Smooth muscle cell (in vitro differentiated cells): ENCODE results near the gene FYB2. TPM values are rescaled to one million over a fixed set of nuclear protein-coding genes. Genes with fewer than 3 reads are reported as not detected.

Experiments
- DNase-seq: peaks from one replicate; lab custom pipeline; 2025; ENCODE audit not compliant: unreplicated experiment; lab: John Stamatoyannopoulos, UW
- H2AFZ ChIP-seq: fragments of 200-600 bp; sonication (generic); 2 replicates; pipeline ENCODE4 v1.6.0; 2016; ENCODE audit warnings: antibody characterized with exemption, low read depth, mild to moderate bottlenecking
- H3F3A ChIP-seq: fragments of 200-600 bp; sonication (generic); 2 replicates; pipeline ENCODE4 v1.6.0; 2017; ENCODE audit warnings: antibody characterized with exemption, low read depth
- H3K27ac ChIP-seq: fragments of 200-600 bp; sonication (generic); 2 replicates; pipeline ENCODE4 v1.5.1; 2016; ENCODE audit warnings: low read depth, mild to moderate bottlenecking
- H3K27me3 ChIP-seq: fragments of 200-600 bp; sonication (generic); 2 replicates; pipeline ENCODE4 v1.6.1; 2016; ENCODE audit warnings: low read depth, mild to moderate bottlenecking
- H3K36me3 ChIP-seq: fragments of 200-600 bp; sonication (generic); 2 replicates; pipeline ENCODE4 v1.5.1; 2016; ENCODE audit warnings: low read depth
- H3K4me1 ChIP-seq: fragments of 200-600 bp; sonication (generic); 2 replicates; pipeline ENCODE4 v1.5.1; 2016; ENCODE audit warnings: low read depth
- H3K4me2 ChIP-seq: fragments of 200-600 bp; sonication (generic); 2 replicates; pipeline ENCODE4 v1.6.0; 2016; ENCODE audit warnings: mild to moderate bottlenecking
- H3K4me3 ChIP-seq: fragments of 200-600 bp; sonication (generic); 2 replicates; pipeline ENCODE4 v1.5.1; 2016; ENCODE audit warnings: mild to moderate bottlenecking
- H3K79me2 ChIP-seq: fragments of 200-600 bp; sonication (generic); 2 replicates; pipeline ENCODE4 v1.6.0; 2016; ENCODE audit warnings: low read depth, mild to moderate bottlenecking
- H3K9ac ChIP-seq: fragments of 200-600 bp; sonication (generic); 2 replicates; pipeline ENCODE4 v1.6.0; 2016; ENCODE audit warnings: low read depth
- H3K9me3 ChIP-seq: fragments of 200-600 bp; sonication (generic); replicated peaks from 2 replicates; pipeline ENCODE4 v1.5.1; 2016; ENCODE audit warnings: low read depth
- H4K20me1 ChIP-seq: fragments of 200-600 bp; sonication (generic); 2 replicates; pipeline ENCODE4 v1.6.0; 2016; ENCODE audit warnings: low read depth
- CTCF ChIP-seq: fragments of 200-600 bp; sonication (generic); IDR thresholded peaks from 2 replicates; pipeline ENCODE4 v1.5.1; 2017; ENCODE audit warnings: borderline replicate concordance, mild to moderate bottlenecking, antibody characterized with exemption; ENCODE audit not compliant: insufficient read depth, poor library complexity, severe bottlenecking
- WGBS: methylation state at CpG from one replicate; pipeline ENCODE4 v1.1.7; 2016; ENCODE audit warnings: low lambda C conversion rate; 5-methylcytosine and 5-hydroxymethylcytosine counted together
- polyA plus RNA-seq: library from polyadenylated mRNA; unstranded; fragments of >200 nt; fragmentation: Nextera tagmentation; extraction: Ambion mirVana; gene quantifications from 2 replicates; pipeline ENCODE4 v1.2.1, GENCODE V29; 2016
- total RNA-seq: library from RNA; depleted of rRNA; stranded (reverse); fragments of >200 nt; gene quantifications from 2 replicates; pipeline ENCODE4 v1.2.3, GENCODE V29; 2014

The FYB2 gene
- total and polyA plus RNA-seq, 2 experiments from 2014 or later: 0.65 to 3.6 TPM

- H3K9me3 ChIP-seq: no peaks in the 10 kb centered on the region
- H3K4me3 ChIP-seq: no peak overlapping the region
- 13% methylated on average over 3 of the region's 3 CpGs for WGBS
- peak overlapping the region; percentile 63 for H3K27ac ChIP-seq
- no peaks in the 10 kb centered on the region for H3K79me2 ChIP-seq
- H3K36me3 ChIP-seq: no peaks in the 10 kb centered on the region
- no peaks in the 10 kb centered on the region for H4K20me1 ChIP-seq
- H3K4me2 ChIP-seq: peak overlapping the region; percentile 13
- peaks cover 35% of the 10 kb centered on the region for H3K4me1 ChIP-seq
- DNase-seq: no peak
- H3K27me3 ChIP-seq: no peaks in the 10 kb centered on the region
- no peak overlapping the region for H2AFZ ChIP-seq
- no peak for TF ChIP-seq CTCF
- H3K9ac ChIP-seq: no peak overlapping the region
- H3F3A ChIP-seq: peaks cover 6% of the 10 kb centered on the region
Observed at GRCh38 chr1:56798053-56798471, 21.1 kb downstream of the FYB2 start.

- Histone ChIP-seq H3K9me3 (no peaks in the 10 kb centered on the region), H3K4me2 (no peak overlapping the region), H4K20me1 (no peaks in the 10 kb centered on the region), H2AFZ (no peak overlapping the region), H3K36me3 (no peaks in the 10 kb centered on the region), H3K4me1 (peaks cover 35% of the 10 kb centered on the region), H3K27ac (peak overlapping the region; percentile 32), H3K4me3 (no peak overlapping the region), H3K9ac (no peak overlapping the region), H3K79me2 (no peaks in the 10 kb centered on the region), H3F3A (peaks cover 6% of the 10 kb centered on the region), H3K27me3 (no peaks in the 10 kb centered on the region)
- TF ChIP-seq CTCF: no peak
- WGBS: 90% methylated on average over 5 of the region's 5 CpGs
- no peak for DNase-seq
Observed at GRCh38 chr1:56797065-56797685, 22.0 kb downstream of the FYB2 start.

GRCh38 chr1:56795870-56796269, 23.3 kb downstream of the FYB2 start:
- Histone ChIP-seq H3K9me3 (no peaks in the 10 kb centered on the region), H3K4me3 (no peak overlapping the region), H3F3A (peaks cover 6% of the 10 kb centered on the region), H4K20me1 (no peaks in the 10 kb centered on the region), H3K4me2 (peak overlapping the region; percentile 51), H3K36me3 (no peaks in the 10 kb centered on the region), H3K4me1 (peaks cover 35% of the 10 kb centered on the region), H3K9ac (no peak overlapping the region), H3K79me2 (no peaks in the 10 kb centered on the region), H2AFZ (no peak overlapping the region), H3K27me3 (no peaks in the 10 kb centered on the region), H3K27ac (no peak overlapping the region)
- WGBS: 83% methylated on average over 4 of the region's 4 CpGs
- no peak for DNase-seq
- TF ChIP-seq CTCF: no peak

- Histone ChIP-seq H3F3A (peaks cover 15% of the 10 kb centered on the region), H4K20me1 (no peaks in the 10 kb centered on the region), H3K27ac (no peak overlapping the region), H3K4me2 (no peak overlapping the region), H3K4me3 (no peak overlapping the region), H3K27me3 (no peaks in the 10 kb centered on the region), H3K36me3 (no peaks in the 10 kb centered on the region), H3K9ac (no peak overlapping the region), H3K4me1 (no peaks in the 10 kb centered on the region), H2AFZ (no peak overlapping the region), H3K79me2 (no peaks in the 10 kb centered on the region), H3K9me3 (no peaks in the 10 kb centered on the region)
- no peak for DNase-seq
- 85% methylated on average over 3 of the region's 3 CpGs for WGBS
- no peak for TF ChIP-seq CTCF
Observed at GRCh38 chr1:56790036-56790435, 29.2 kb downstream of the FYB2 start.
